Fibroblast of lung (primary cell): ENCODE measurements around the gene NCOA5. TPM values are rescaled to one million over a fixed set of nuclear protein-coding genes. Genes with fewer than 3 reads are reported as not detected.

Experiments
- DNase-seq, 2 donors: peaks; one replicate each; pipeline versions ENCODE4 v3.0.0 to v3.0.0-alpha.2; 2010; ENCODE audit warnings: low read depth in 2 of 2
- H2AFZ ChIP-seq: 2 replicates; pipeline ENCODE4 v1.5.1; 2012; ENCODE audit warnings: low read length, control low read depth, inconsistent platforms
- H3K27ac ChIP-seq: 2 replicates; pipeline ENCODE4 v1.5.1; 2011; ENCODE audit warnings: low read length, control low read depth; ENCODE audit not compliant: insufficient read depth
- H3K27me3 ChIP-seq: 2 replicates; pipeline ENCODE4 v1.5.1; 2011; ENCODE audit warnings: mild to moderate bottlenecking, low read length; ENCODE audit not compliant: control insufficient read depth, insufficient read depth
- H3K36me3 ChIP-seq: 2 replicates; pipeline ENCODE4 v1.5.1; 2011; ENCODE audit warnings: low read length; ENCODE audit not compliant: control insufficient read depth, insufficient read depth
- H3K4me1 ChIP-seq: 2 replicates; pipeline ENCODE4 v1.5.1; 2011; ENCODE audit warnings: low read length; ENCODE audit not compliant: control insufficient read depth, insufficient read depth; ENCODE audit errors: extremely low read depth
- H3K4me2 ChIP-seq: 2 replicates; pipeline ENCODE4 v1.5.1; 2011; ENCODE audit warnings: low read length, control low read depth; ENCODE audit not compliant: insufficient read depth; ENCODE audit errors: extremely low read depth
- H3K4me3 ChIP-seq, 4 experiments: fragments of 200-600 bp in 1 of 4; sonication (generic) in 1 of 4; replicated peaks in 1 of 4; 2 replicates each; pipeline ENCODE4 v1.5.1; 2011 to 2016; ENCODE audit warnings: low read length in 4 of 4, low read depth in 3 of 4, mild to moderate bottlenecking in 3 of 4, control low read depth in 2 of 4, inconsistent platforms in 1 of 4, mixed read lengths in 1 of 4; ENCODE audit not compliant: insufficient read depth in 1 of 4; ENCODE audit errors: control extremely low read depth in 1 of 4
- H3K79me2 ChIP-seq: 2 replicates; pipeline ENCODE4 v1.5.1; 2012; ENCODE audit warnings: mild to moderate bottlenecking, low read length, inconsistent platforms; ENCODE audit not compliant: control insufficient read depth, insufficient read depth
- H3K9ac ChIP-seq: 2 replicates; pipeline ENCODE4 v1.5.1; 2011; ENCODE audit warnings: mild to moderate bottlenecking, low read length, control low read depth; ENCODE audit not compliant: insufficient read depth
- H3K9me3 ChIP-seq: 2 replicates; pipeline ENCODE4 v1.5.1; 2012; ENCODE audit warnings: low read depth, low read length; ENCODE audit not compliant: control insufficient read depth, insufficient read depth
- H4K20me1 ChIP-seq: 2 replicates; pipeline ENCODE4 v1.5.1; 2011; ENCODE audit warnings: low read length; ENCODE audit not compliant: control insufficient read depth, insufficient read depth; ENCODE audit errors: extremely low read depth
- CTCF ChIP-seq, 2 donors: IDR thresholded peaks in 1 of 2; conservative IDR thresholded peaks in 1 of 2; 1 replicate in 1 of 2; 2 replicates in 1 of 2; pipeline ENCODE4 v1.5.1; 2011 to 2012; ENCODE audit warnings: low read length in 2 of 2, control low read depth in 1 of 2, inconsistent platforms in 1 of 2, low read depth in 1 of 2, mild to moderate bottlenecking in 1 of 2
- EZH2 ChIP-seq: IDR thresholded peaks from 2 replicates; pipeline ENCODE4 v1.5.1; 2012; ENCODE audit warnings: low read length, control low read depth, mild to moderate bottlenecking; ENCODE audit errors: missing control alignments
- polyA plus RNA-seq, 2 donors: library from polyadenylated mRNA; depleted of rRNA in 1 of 2; stranded (reverse) in 1 of 2; unstranded in 1 of 2; fragments of >200 nt; gene quantifications; 2 replicates each; pipeline ENCODE4 v1.2.1, GENCODE V29; 2011 to 2012; ENCODE audit warnings: missing spikeins in 1 of 2
- total RNA-seq: library from RNA; depleted of rRNA; stranded (reverse); fragments of >200 nt; gene quantifications from 2 replicates; pipeline ENCODE4 v1.2.1, GENCODE V29; 2014

NCOA5 gene
- total and polyA plus RNA-seq, 2 donors (not counting 1 experiment from before 2014, with no cell fraction given) = 8.1 to 18.0 TPM

GRCh38 chr20:46108976-46109375, 19.2 kb upstream of the NCOA5 start:
- no peak overlapping the region for H3K4me2 ChIP-seq
- no peaks in the 10 kb centered on the region for H3K36me3 ChIP-seq
- no peaks in the 10 kb centered on the region for H3K79me2 ChIP-seq
- no peak overlapping the region for H3K9ac ChIP-seq
- H3K9me3 ChIP-seq = no peaks in the 10 kb centered on the region
- H3K27ac ChIP-seq = no peak overlapping the region
- peaks cover 4% of the 10 kb centered on the region for H3K27me3 ChIP-seq
- H3K4me3 ChIP-seq = no peak overlapping the region
- TF ChIP-seq CTCF (conservative IDR thresholded peaks at IDR 0.05 in 1 of 2, IDR thresholded peaks at IDR 0.05 in 1 of 2; ENCODE audit: low read depth in 1 of 2, low read length in 2 of 2) (no peak), EZH2 (no peak)
- H3K4me1 ChIP-seq = no peaks in the 10 kb centered on the region
- H2AFZ ChIP-seq = no peak overlapping the region
- no peak for DNase-seq
- H4K20me1 ChIP-seq = no peaks in the 10 kb centered on the region

- H3K27me3 ChIP-seq = peaks cover under 1% of the 10 kb centered on the region
- TF ChIP-seq EZH2 = no peak
- TF ChIP-seq CTCF (conservative IDR thresholded peaks at IDR 0.05 in 1 of 2, IDR thresholded peaks at IDR 0.05 in 1 of 2; ENCODE audit: low read depth in 1 of 2, low read length in 2 of 2) = no peak
- no peaks in the 10 kb centered on the region for H3K79me2 ChIP-seq
These were observed 18.7 kb upstream of the NCOA5 start for GRCh38 chr20:46108435-46108841.

GRCh38 chr20:46107061-46107460, 17.3 kb upstream of the NCOA5 start:
- Histone ChIP-seq H3K4me3 (no peak overlapping the region), H3K79me2 (no peaks in the 10 kb centered on the region), H3K9me3 (no peaks in the 10 kb centered on the region), H3K4me1 (no peaks in the 10 kb centered on the region), H3K4me2 (no peak overlapping the region), H4K20me1 (no peaks in the 10 kb centered on the region), H3K9ac (no peak overlapping the region), H2AFZ (no peak overlapping the region), H3K36me3 (no peaks in the 10 kb centered on the region), H3K27ac (no peak overlapping the region), H3K27me3 (peaks cover 2% of the 10 kb centered on the region)
- TF ChIP-seq EZH2 (no peak), CTCF (conservative IDR thresholded peaks at IDR 0.05 in 1 of 2, IDR thresholded peaks at IDR 0.05 in 1 of 2; ENCODE audit: low read depth in 1 of 2, low read length in 2 of 2) (no peak)
- DNase-seq = no peak

More at GRCh38 chr20:46108435-46108841, 18.7 kb upstream of the NCOA5 start:
- no peak overlapping the region for H3K4me2 ChIP-seq
- H3K4me1 ChIP-seq = no peaks in the 10 kb centered on the region
- H3K27ac ChIP-seq = no peak overlapping the region
- H4K20me1 ChIP-seq = no peaks in the 10 kb centered on the region
- no peaks in the 10 kb centered on the region for H3K9me3 ChIP-seq
- H3K9ac ChIP-seq = no peak overlapping the region
- H2AFZ ChIP-seq = no peak overlapping the region
- DNase-seq = no peak
- no peak overlapping the region for H3K4me3 ChIP-seq
- H3K36me3 ChIP-seq = no peaks in the 10 kb centered on the region
